Measurements from ENCODE around the gene TARDBP.

TARDBP gene

GRCh38 chr1:11012260-11013159 lies at the start of gene TARDBP:
TSS of gene TARDBP (plus strand) at chr1:11012654. CDS start at chr1:11013728, 1,074 bp downstream.
- H3K27ac Mint-ChIP-seq: peak within 1 kb of the TSS; percentile 100
- peak within 1 kb of the TSS; percentile 92 to 96 (median 93) for H3K4me3 Mint-ChIP-seq
- no peaks in the 10 kb centered on the region for H3K27me3 Mint-ChIP-seq (ENCODE audit: low read depth)
- peaks cover 28% of the 10 kb centered on the region for H3K36me3 Mint-ChIP-seq (ENCODE audit: low read depth)
- no peak for TF ChIP-seq CTCF (IDR thresholded peaks at IDR 0.05; ENCODE audit: unreplicated experiment in 3 of 3)
- no peaks in the 10 kb centered on the region for H3K9me3 Mint-ChIP-seq
- H3K4me1 Mint-ChIP-seq: peaks cover 10% of the 10 kb centered on the region

- no peak overlapping the region for H3K27ac Mint-ChIP-seq
- peaks cover 18% of the 10 kb centered on the region for H3K4me1 Mint-ChIP-seq
- H3K9me3 Mint-ChIP-seq: no peaks in the 10 kb centered on the region
- no peaks in the 10 kb centered on the region for H3K36me3 Mint-ChIP-seq (ENCODE audit: low read depth)
- peaks cover 58% of the 10 kb centered on the region for H3K27me3 Mint-ChIP-seq (ENCODE audit: low read depth)
- no peak overlapping the region for H3K4me3 Mint-ChIP-seq
- TF ChIP-seq CTCF (IDR thresholded peaks at IDR 0.05; ENCODE audit: unreplicated experiment in 3 of 3): no peak
Measured at GRCh38 chr1:10965546-10966226, 46.8 kb upstream of the TARDBP start.

GRCh38 chr1:10967090-10967489 lies 45.4 kb upstream of the TARDBP start:
- TF ChIP-seq CTCF (IDR thresholded peaks at IDR 0.05; ENCODE audit: unreplicated experiment in 3 of 3): no peak
- H3K27me3 Mint-ChIP-seq (ENCODE audit: low read depth): peaks cover 45% of the 10 kb centered on the region
- H3K27ac Mint-ChIP-seq: no peak overlapping the region
- H3K4me1 Mint-ChIP-seq: peaks cover 18% of the 10 kb centered on the region
- no peak overlapping the region for H3K4me3 Mint-ChIP-seq
- no peaks in the 10 kb centered on the region for H3K9me3 Mint-ChIP-seq
- H3K36me3 Mint-ChIP-seq (ENCODE audit: low read depth): no peaks in the 10 kb centered on the region

GRCh38 chr1:10968411-10968826 lies 44.0 kb upstream of the TARDBP start:
- Mint-ChIP-seq H3K36me3 (ENCODE audit: low read depth) (no peaks in the 10 kb centered on the region), H3K27me3 (ENCODE audit: low read depth) (peaks cover 38% of the 10 kb centered on the region), H3K27ac (peak overlapping the region in 1 of 3 experiments; percentile 5), H3K9me3 (no peaks in the 10 kb centered on the region), H3K4me1 (peaks cover 18% of the 10 kb centered on the region), H3K4me3 (peak overlapping the region in 1 of 3 experiments; percentile 16)
- TF ChIP-seq CTCF (IDR thresholded peaks at IDR 0.05; ENCODE audit: unreplicated experiment in 3 of 3): no peak

GRCh38 chr1:10969267-10969970 lies 43.0 kb upstream of the TARDBP start:
- Mint-ChIP-seq H3K36me3 (ENCODE audit: low read depth) (no peaks in the 10 kb centered on the region), H3K4me3 (no peak overlapping the region), H3K27ac (no peak overlapping the region), H3K27me3 (ENCODE audit: low read depth) (peaks cover 34% of the 10 kb centered on the region), H3K4me1 (peaks cover 21% of the 10 kb centered on the region), H3K9me3 (no peaks in the 10 kb centered on the region)
- TF ChIP-seq CTCF (IDR thresholded peaks at IDR 0.05; ENCODE audit: unreplicated experiment in 3 of 3): no peak
